Measurements from ENCODE around the gene BCKDHA. TPM values are rescaled to one million over a fixed set of nuclear protein-coding genes. Genes with fewer than 3 reads are reported as not detected.

BCKDHA gene
- polyA plus RNA-seq, 1 of the 3 experiments (the other 2 are of a cell fraction) = 30.9 TPM

GRCh38 chr19:41386442-41386841, 11.2 kb upstream of the BCKDHA start:
- Histone ChIP-seq H2AFZ (ENCODE audit: low read depth) (no peak overlapping the region), H3K27me3 (ENCODE audit: insufficient read depth) (no peaks in the 10 kb centered on the region), H3K79me2 (ENCODE audit: insufficient read depth) (no peaks in the 10 kb centered on the region), H3K4me1 (ENCODE audit: control insufficient read depth in 1 of 2, insufficient read depth in 2 of 2, low read depth in 1 of 2, low read length in 1 of 2) (no peaks in the 10 kb centered on the region), H3K9me3 (no peaks in the 10 kb centered on the region), H3K9me2 (no peaks in the 10 kb centered on the region), H3K36me3 (replicated peaks in 1 of 2; ENCODE audit: control insufficient read depth in 1 of 2, insufficient read depth in 2 of 2, low read length in 1 of 2) (peaks cover 3 to 24% of the 10 kb centered on the region in 2 experiments), H3K4me2 (no peak overlapping the region), H3K4me3 (ENCODE audit: low read depth in 2 of 2, low read length in 1 of 2) (no peak overlapping the region), H3K9ac (no peak overlapping the region), H4K20me1 (ENCODE audit: insufficient read depth) (no peaks in the 10 kb centered on the region), H3F3A (replicated peaks; ENCODE audit: insufficient read depth) (no peaks in the 10 kb centered on the region), H3K27ac (ENCODE audit: low read depth in 2 of 2, low read length in 1 of 2) (no peak overlapping the region)
- TF ChIP-seq TEAD4 (IDR thresholded peaks at IDR 0.05; ENCODE audit: borderline replicate concordance, insufficient read depth) (no peak), NFIC (IDR thresholded peaks at IDR 0.05; ENCODE audit: borderline replicate concordance) (no peak), PBX3 (IDR thresholded peaks at IDR 0.05) (no peak), FOSL2 (IDR thresholded peaks at IDR 0.05; ENCODE audit: borderline replicate concordance, low read depth) (no peak), GABPA (IDR thresholded peaks at IDR 0.05; ENCODE audit: low read depth) (no peak)
- POLR2A ChIA-PET = no interaction called here
- CTCF ChIA-PET = no interaction called here
- no peak for DNase-seq
- WGBS (ENCODE audit: low lambda C conversion rate) = 89% methylated on average over 12 of the region's 13 CpGs

GRCh38 chr19:41391618-41392017, 6.0 kb upstream of the BCKDHA start:
- 81% methylated on average over 7 of the region's 11 CpGs for WGBS (ENCODE audit: low lambda C conversion rate)
- H4K20me1 ChIP-seq (ENCODE audit: insufficient read depth) = no peaks in the 10 kb centered on the region
- peaks cover 3 to 30% of the 10 kb centered on the region in 2 experiments for H3K36me3 ChIP-seq (replicated peaks in 1 of 2; ENCODE audit: control insufficient read depth in 1 of 2, insufficient read depth in 2 of 2, low read length in 1 of 2)
- H3K27me3 ChIP-seq (ENCODE audit: insufficient read depth) = no peaks in the 10 kb centered on the region
- no peak for DNase-seq
- POLR2A ChIA-PET = no interaction called here
- peaks cover 0 to 4% of the 10 kb centered on the region in 2 experiments; a peak in 1 of 4 replicates for H3K4me1 ChIP-seq (ENCODE audit: control insufficient read depth in 1 of 2, insufficient read depth in 2 of 2, low read depth in 1 of 2, low read length in 1 of 2)
- H2AFZ ChIP-seq (ENCODE audit: low read depth) = no peak overlapping the region
- H3K4me2 ChIP-seq = no peak overlapping the region
- no peaks in the 10 kb centered on the region for H3F3A ChIP-seq (replicated peaks; ENCODE audit: insufficient read depth)
- TF ChIP-seq USF1 (IDR thresholded peaks at IDR 0.05; ENCODE audit: borderline replicate concordance, low read depth) (no peak), MAX (IDR thresholded peaks at IDR 0.05; ENCODE audit: low read depth) (no peak), CTCF (IDR thresholded peaks at IDR 0.05) (no peak), RCOR1 (IDR thresholded peaks at IDR 0.05; ENCODE audit: low read length) (no peak), ZBTB33 (IDR thresholded peaks at IDR 0.05; ENCODE audit: borderline replicate concordance, low read depth) (no peak), TEAD4 (IDR thresholded peaks at IDR 0.05; ENCODE audit: borderline replicate concordance, insufficient read depth) (no peak), USF2 (IDR thresholded peaks at IDR 0.05; ENCODE audit: borderline replicate concordance, low read depth, low read length) (no peak), EP300 (IDR thresholded peaks at IDR 0.05; ENCODE audit: borderline replicate concordance in 1 of 2, low read depth in 1 of 2, low read length in 1 of 2) (no peak), POLR2AphosphoS5 (IDR thresholded peaks at IDR 0.05; ENCODE audit: low read depth, low read length) (no peak), RXRA (IDR thresholded peaks at IDR 0.05; ENCODE audit: borderline replicate concordance, low read depth) (no peak)
- CTCF ChIA-PET = no interaction called here
- no peak overlapping the region for H3K4me3 ChIP-seq (ENCODE audit: low read depth in 2 of 2, low read length in 1 of 2)
- peaks cover 20% of the 10 kb centered on the region; the same call in 1 of the 2 replicates for H3K79me2 ChIP-seq (ENCODE audit: insufficient read depth)
- no peaks in the 10 kb centered on the region for H3K9me3 ChIP-seq
- H3K27ac ChIP-seq (ENCODE audit: low read depth in 2 of 2, low read length in 1 of 2) = no peak overlapping the region
- no peak overlapping the region for H3K9ac ChIP-seq
- no peaks in the 10 kb centered on the region for H3K9me2 ChIP-seq
